LHCN-M2 (cell line): ENCODE data around the gene ERVFRD-1. TPM values are rescaled to one million over a fixed set of nuclear protein-coding genes. Genes with fewer than 3 reads are reported as not detected.
A peak's percentile ranks its signal among the peaks of the same experiment; 100 is the strongest.

Experiments
- DNase-seq: peaks from one replicate; pipeline ENCODE4 v3.0.0-alpha.2; 2012; ENCODE audit warnings: low read depth
- total RNA-seq: library from RNA; depleted of rRNA; stranded (reverse); fragments of >200 nt; gene quantifications from 2 replicates; pipeline ENCODE4 v1.2.3, GENCODE V29; 2014

ERVFRD-1 gene
- total RNA-seq, 1 experiment from 2014 or later, result not detected

DNA sequence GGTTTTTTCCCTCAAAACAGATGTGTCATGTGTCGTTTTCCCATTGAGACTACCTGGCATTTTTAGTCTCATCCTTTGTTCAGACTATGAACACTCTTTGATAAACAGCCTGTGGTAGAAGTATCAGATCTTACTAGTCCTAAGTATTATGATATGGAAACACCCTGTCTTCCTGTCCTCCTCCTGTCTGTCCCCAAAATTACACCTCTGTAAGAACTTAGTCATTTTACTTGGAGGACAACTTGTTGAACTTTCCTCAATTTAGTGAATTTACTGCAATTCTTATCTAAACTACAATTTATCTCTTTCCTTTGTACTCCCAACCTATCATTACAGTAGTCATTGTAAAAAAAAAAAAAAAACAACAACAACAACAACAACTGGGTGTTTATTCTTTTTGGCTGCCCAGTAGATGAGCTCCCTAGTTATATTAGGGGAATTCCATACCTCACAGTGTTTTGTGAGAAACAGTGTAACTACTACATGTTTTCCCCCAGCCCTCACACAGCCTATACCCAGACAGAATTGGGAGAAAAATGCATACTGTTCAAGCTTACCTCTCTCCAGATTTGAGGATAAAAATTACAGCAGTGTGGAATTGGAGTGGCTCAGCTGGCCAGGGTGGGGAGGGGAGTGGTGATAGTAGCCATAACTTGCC, 18.5 kb upstream of the ERVFRD-1 start:
- no peak for DNase-seq

DNA sequence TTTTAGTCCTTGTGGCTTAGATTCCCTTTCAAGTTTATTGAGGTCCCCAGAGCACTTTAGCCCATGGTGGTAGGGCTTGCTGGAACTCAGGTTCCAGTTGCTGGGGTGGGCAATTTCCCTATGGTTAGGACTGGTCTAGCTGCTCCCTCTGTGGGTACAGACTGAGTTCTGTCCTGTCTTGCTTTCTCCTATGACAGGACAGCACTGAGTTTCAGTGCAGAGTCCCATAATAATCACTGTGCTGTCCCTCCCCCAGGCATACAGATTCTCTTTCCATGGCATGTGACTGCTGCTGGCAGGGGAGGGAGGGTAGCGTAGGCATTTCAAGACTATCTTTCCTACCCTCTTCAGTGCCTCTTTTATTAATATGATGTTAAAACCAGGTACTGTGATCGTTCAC, 17.1 kb upstream of the ERVFRD-1 start:
- DNase-seq, result no peak

GRCh38 chr6:11126876-11127275, 15.4 kb upstream of the ERVFRD-1 start:
- DNase-seq, result no peak

- no peak for DNase-seq
Measured at GRCh38 chr6:11123978-11124377, 12.5 kb upstream of the ERVFRD-1 start.

DNA sequence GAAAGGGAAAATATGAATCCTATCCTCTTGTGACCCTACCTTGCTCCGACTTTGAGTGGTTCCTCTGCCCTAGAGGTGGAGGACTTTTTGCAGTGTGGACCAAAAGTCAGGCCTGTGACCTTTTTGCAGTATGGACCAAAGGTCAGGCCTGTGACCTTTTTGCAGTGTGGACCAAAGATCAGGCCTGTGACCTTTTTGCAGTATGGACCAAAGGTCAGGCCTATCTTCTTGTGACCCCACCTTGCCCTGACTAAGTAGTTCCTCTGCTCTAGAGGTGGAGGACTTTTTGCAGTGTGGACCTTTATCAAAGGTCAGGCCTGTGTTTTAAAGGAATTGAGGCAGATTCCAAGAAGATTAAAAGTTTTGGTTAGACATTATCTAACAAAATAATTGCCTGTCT, 10.9 kb upstream of the ERVFRD-1 start:
- no peak for DNase-seq

- DNase-seq, result no peak
Measured at GRCh38 chr6:11121851-11122250, 10.3 kb upstream of the ERVFRD-1 start.

DNA sequence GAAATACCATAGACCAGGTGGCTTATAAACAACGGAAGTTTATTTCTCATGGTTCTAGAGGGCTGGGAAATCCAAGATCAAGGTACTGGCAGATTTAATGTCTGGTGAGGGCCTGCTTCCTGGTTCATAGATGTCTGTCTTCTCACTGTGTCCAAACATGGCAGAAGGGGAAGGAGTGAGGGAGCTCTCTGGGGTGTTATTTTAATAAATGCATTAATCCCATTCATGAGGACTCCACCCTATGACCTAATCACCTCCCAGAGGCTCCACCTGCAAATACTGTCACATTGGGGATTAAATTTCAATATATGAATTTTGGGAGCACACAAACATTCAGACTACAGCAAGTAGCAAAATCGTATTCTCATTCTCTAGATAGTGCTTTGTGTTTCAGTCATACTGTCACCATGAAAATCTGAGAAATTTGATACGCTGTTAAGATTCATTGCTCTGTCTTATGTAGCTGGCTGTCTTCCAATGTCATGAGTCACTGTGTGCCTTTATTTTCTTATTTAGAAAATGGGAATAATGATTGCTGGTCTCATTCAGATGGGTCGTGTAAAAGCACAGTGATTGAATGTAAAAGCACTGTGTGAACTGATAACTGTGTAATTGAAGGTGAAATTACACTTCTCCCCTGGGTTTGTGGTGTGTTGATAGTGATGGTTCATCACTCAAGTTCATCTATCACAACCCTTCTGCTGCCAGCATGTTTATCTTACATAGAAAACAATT, 8.9 kb upstream of the ERVFRD-1 start:
- DNase-seq, result peak; percentile 60

DNA sequence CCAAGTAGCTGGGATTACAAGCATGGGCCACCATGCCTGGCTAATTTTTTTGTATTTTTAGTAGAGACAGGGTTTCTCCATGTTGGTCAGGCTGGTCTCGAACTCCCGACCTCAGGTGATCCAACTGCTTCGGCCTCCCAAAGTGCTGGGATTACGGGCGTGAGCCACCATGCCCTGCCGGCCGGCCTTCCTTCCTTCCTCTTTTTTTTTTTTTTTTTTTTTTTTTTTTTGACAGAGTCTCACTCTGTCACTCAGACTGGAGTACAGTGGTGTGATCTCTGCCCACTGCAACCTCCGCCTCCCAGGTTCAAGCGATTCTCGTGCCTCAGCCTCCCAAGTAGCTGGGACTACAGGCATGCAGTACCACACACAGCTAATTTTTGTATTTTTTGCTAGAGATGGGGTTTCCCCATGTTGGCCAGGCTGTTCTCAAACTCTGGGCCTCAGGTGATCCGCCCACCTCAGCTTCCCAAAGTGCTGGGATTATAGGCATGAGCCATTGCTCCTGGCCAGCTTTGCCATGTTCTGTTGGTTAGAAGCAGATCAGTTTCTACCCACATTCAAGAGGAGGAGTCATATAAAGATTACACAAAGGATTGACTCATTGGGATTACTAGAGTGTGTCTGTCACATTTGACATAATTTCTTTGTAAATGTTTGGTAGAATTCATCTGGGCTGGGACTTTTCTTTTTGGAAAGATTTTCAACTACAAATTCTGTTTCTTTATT, 4.4 kb upstream of the ERVFRD-1 start:
- peak; percentile 63 for DNase-seq

GRCh38 chr6:11113038-11113437, 1.5 kb upstream of the ERVFRD-1 start:
- no peak for DNase-seq

DNA sequence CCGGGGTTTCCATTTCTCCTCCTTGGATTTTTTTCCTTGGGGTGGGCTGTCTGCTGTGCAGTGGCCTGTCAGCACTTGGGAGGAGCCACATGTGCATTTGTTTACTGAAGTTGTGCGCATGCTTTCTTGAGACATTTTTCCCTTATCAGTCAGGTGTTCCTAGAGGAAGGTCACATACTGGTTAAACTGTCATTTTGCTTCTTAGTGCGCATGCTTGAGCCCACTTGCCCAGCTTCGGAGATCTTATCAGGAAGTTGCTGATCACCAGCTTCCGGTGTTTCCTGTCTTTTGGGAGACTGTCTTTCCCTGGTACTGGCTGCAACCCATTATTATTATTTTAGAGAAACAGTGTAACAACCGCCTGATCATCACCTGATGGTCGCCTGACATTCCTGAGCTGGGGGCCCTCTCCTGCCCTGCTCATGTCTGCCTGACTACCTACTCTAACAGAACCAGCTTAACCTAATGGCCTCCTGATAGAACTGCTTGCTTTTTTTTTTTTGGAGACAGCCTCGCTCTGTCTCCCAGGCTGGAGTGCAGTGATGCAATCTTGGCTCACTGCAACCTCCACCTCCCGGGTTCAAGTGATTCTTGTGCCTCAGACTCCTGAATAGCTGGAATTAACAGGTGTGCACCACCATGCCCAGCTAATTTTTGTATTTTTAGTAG, 378 bp upstream of the ERVFRD-1 start:
- no peak for DNase-seq

- DNase-seq, result no peak
Measured at GRCh38 chr6:11108726-11109125, 2.8 kb downstream of the ERVFRD-1 start.

GRCh38 chr6:11103065-11103464, 8.5 kb downstream of the ERVFRD-1 start:
- no peak for DNase-seq

DNA sequence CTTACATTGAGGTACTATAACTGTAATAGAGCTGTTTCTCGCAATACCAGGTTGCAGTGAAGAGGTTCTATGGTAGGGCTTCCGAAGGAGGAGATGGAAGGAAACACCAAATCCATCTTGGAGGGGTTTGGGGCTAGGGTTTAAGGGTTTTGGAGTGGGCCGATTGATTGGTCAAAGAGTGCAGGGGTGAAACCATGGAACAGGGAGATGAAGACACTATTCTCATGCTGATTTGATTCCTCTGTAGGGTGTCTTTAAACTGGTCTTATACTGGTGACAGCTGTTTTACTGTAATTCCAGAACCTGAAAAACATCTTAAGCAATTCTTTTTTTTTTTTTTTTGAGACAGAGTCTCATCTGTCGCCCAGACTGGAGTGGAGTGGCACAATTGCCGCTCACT, 10.1 kb downstream of the ERVFRD-1 start:
- DNase-seq, result no peak

- DNase-seq, result no peak
Measured at GRCh38 chr6:11098004-11098403, 13.5 kb downstream of the ERVFRD-1 start.

DNA sequence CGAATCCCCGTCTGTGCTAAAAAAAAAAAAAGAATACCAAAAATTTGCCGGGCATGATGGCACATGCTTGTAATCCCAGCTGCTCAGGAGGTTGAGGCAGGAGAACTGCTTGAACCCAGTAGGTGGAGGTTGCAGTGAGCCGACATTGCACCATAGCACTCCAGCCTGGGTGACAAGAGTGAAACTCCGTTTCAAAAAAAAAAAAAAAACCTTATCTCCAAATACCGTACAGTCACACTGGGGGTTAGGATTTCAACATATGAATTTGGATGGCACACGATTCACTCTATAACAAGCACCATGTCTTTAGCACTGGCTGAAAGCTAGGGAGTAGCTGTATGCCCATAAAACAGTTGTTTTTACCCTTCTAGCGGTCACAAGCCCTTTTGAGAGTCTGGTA, 14.0 kb downstream of the ERVFRD-1 start:
- DNase-seq, result no peak

- no peak for DNase-seq
Measured at GRCh38 chr6:11096109-11096508, 15.4 kb downstream of the ERVFRD-1 start.

DNA sequence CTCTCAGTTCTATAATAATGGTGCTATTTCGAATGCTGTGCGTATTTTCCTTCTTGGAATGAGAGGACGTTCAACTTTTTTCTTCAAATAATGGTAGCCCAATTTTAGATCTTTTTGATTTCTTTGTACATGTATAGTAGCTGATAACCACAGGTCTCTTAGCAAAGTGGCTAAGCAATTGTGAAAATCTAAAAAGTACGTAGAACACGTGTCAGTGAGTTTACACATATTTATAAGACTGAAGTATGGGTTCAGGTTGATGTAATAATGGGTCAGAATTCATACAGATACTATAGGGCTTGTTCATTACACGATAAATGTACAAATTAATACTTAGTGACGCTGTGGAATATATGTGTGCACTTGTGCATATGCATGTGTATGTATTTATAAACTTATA, 16.6 kb downstream of the ERVFRD-1 start:
- no peak for DNase-seq

DNA sequence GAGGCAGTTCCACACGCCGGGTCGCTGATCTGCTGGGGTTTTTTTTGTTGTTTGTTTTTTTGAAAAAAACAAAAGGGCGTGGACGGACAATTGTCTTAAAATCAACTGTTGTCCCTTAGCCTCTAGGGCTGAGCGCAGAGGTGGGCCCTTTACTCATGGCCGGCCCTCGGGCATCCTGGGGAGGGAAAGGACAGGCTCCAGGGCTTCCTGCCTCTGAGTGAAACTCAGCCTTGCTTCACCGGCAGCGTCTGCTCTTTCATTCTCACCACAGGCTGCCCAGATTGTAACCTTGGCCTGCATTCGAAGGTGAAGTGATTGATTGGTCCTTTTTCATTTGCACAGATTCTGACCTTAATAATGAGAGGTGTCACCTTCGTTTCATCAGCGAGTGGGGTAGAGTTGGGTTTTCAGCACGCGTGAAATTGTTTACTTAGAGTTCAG, 17.1 kb downstream of the ERVFRD-1 start:
- DNase-seq, result peak; percentile 47

GRCh38 chr6:11093626-11094410, 17.7 kb downstream of the ERVFRD-1 start, which contains the start of gene SMIM13:
TSS of gene SMIM13 (plus strand) at chr6:11093834. CDS start at chr6:11094314, 480 bp downstream.
- DNase-seq, result peak; percentile 97

- DNase-seq, result no peak
Measured at GRCh38 chr6:11093376-11093625, 18.2 kb downstream of the ERVFRD-1 start.

- DNase-seq, result peak; percentile 59
Measured at GRCh38 chr6:11092668-11093375, 18.7 kb downstream of the ERVFRD-1 start.
